ENCODE data around the gene FAM83E.

Gene FAM83E

GRCh38 chr19:48618916-48619691 lies 4.2 kb upstream of the FAM83E start, which contains the start of the genes RPL18 and SPHK2:
TSS of gene RPL18 (minus strand) at chr19:48619178. CDS start at chr19:48619143, 35 bp downstream.
TSS of gene SPHK2 (plus strand) at chr19:48619506. CDS start at chr19:48620515, 1,009 bp downstream.
- Histone ChIP-seq H3K79me2 (ENCODE audit: insufficient read depth, low read length) (peaks cover 45% of the 10 kb centered on the region), H3K36me3 (ENCODE audit: low read length) (peaks cover 16% of the 10 kb centered on the region), H3K4me2 (ENCODE audit: low read depth, low read length, poor library complexity, severe bottlenecking) (peak within 1 kb of the TSS; percentile 92)

GRCh38 chr19:48618278-48618915 lies 3.5 kb upstream of the FAM83E start:
- peak overlapping the region; percentile 69 for H3K27ac ChIP-seq (ENCODE audit: low read depth, low read length)
- H2AFZ ChIP-seq (ENCODE audit: low read depth, low read length, severe bottlenecking): no peak overlapping the region
- H3K4me3 ChIP-seq (ENCODE audit: insufficient read depth, low read length, poor library complexity, severe bottlenecking): peak overlapping the region; percentile 79
- H3K27me3 ChIP-seq (ENCODE audit: low read length): no peaks in the 10 kb centered on the region
- no peak for TF ChIP-seq EZH2phosphoT487 (conservative IDR thresholded peaks at IDR 0.05; ENCODE audit: low read length)
- TF ChIP-seq CTCF (IDR thresholded peaks at IDR 0.05; ENCODE audit: insufficient read depth, low read length, poor library complexity, severe bottlenecking): no peak
- H3K9me3 ChIP-seq (ENCODE audit: insufficient read depth, low read length): no peaks in the 10 kb centered on the region
- peaks cover 14% of the 10 kb centered on the region for H4K20me1 ChIP-seq (ENCODE audit: low read depth, low read length)
- peaks cover 21% of the 10 kb centered on the region for H3F3A ChIP-seq (ENCODE audit: insufficient read depth)
- peak overlapping the region; percentile 92 for H3K9ac ChIP-seq (ENCODE audit: low read length)
- H3K79me2 ChIP-seq (ENCODE audit: insufficient read depth, low read length): peaks cover 40% of the 10 kb centered on the region
- H3K9me2 ChIP-seq (replicated peaks; ENCODE audit: insufficient read depth, low read length): no peaks in the 10 kb centered on the region
- H3K4me2 ChIP-seq (ENCODE audit: low read depth, low read length, poor library complexity, severe bottlenecking): peak overlapping the region; percentile 87
- peaks cover 16% of the 10 kb centered on the region for H3K36me3 ChIP-seq (ENCODE audit: low read length)

More at GRCh38 chr19:48618916-48619691, 4.2 kb upstream of the FAM83E start, which contains the start of the genes RPL18 and SPHK2:
- no peaks in the 10 kb centered on the region for H3K9me2 ChIP-seq (replicated peaks; ENCODE audit: insufficient read depth, low read length)
- no peaks in the 10 kb centered on the region for H3K9me3 ChIP-seq (ENCODE audit: insufficient read depth, low read length)
- H4K20me1 ChIP-seq (ENCODE audit: low read depth, low read length): peaks cover 14% of the 10 kb centered on the region
- H2AFZ ChIP-seq (ENCODE audit: low read depth, low read length, severe bottlenecking): peak within 1 kb of the TSS; percentile 29
- H3K9ac ChIP-seq (ENCODE audit: low read length): peak within 1 kb of the TSS; percentile 92
- H3F3A ChIP-seq (ENCODE audit: insufficient read depth): peaks cover 26% of the 10 kb centered on the region
- H3K4me3 ChIP-seq (ENCODE audit: insufficient read depth, low read length, poor library complexity, severe bottlenecking): peak within 1 kb of the TSS; percentile 79
- peak within 1 kb of the TSS; percentile 77 for H3K27ac ChIP-seq (ENCODE audit: low read depth, low read length)
- H3K27me3 ChIP-seq (ENCODE audit: low read length): no peaks in the 10 kb centered on the region
- TF ChIP-seq CTCF (IDR thresholded peaks at IDR 0.05; ENCODE audit: insufficient read depth, low read length, poor library complexity, severe bottlenecking): no peak
- TF ChIP-seq EZH2phosphoT487 (conservative IDR thresholded peaks at IDR 0.05; ENCODE audit: low read length): no peak

GRCh38 chr19:48617146-48617937 lies 2.5 kb upstream of the FAM83E start:
- peaks cover 39% of the 10 kb centered on the region for H3K79me2 ChIP-seq (ENCODE audit: insufficient read depth, low read length)
- peaks cover 16% of the 10 kb centered on the region for H3K36me3 ChIP-seq (ENCODE audit: low read length)
- no peaks in the 10 kb centered on the region for H3K9me2 ChIP-seq (replicated peaks; ENCODE audit: insufficient read depth, low read length)
- peak overlapping the region; percentile 69; the same call in 1 of the 2 replicates for H3K27ac ChIP-seq (ENCODE audit: low read depth, low read length)
- no peaks in the 10 kb centered on the region for H3K9me3 ChIP-seq (ENCODE audit: insufficient read depth, low read length)
- TF ChIP-seq EZH2phosphoT487 (conservative IDR thresholded peaks at IDR 0.05; ENCODE audit: low read length) (no peak), CTCF (IDR thresholded peaks at IDR 0.05; ENCODE audit: insufficient read depth, low read length, poor library complexity, severe bottlenecking) (no peak)
- H3K4me2 ChIP-seq (ENCODE audit: low read depth, low read length, poor library complexity, severe bottlenecking): peak overlapping the region; percentile 87
- H3F3A ChIP-seq (ENCODE audit: insufficient read depth): peaks cover 20% of the 10 kb centered on the region
- peaks cover 14% of the 10 kb centered on the region for H4K20me1 ChIP-seq (ENCODE audit: low read depth, low read length)
- H3K4me3 ChIP-seq (ENCODE audit: insufficient read depth, low read length, poor library complexity, severe bottlenecking): peak overlapping the region; percentile 79
- H3K9ac ChIP-seq (ENCODE audit: low read length): peak overlapping the region; percentile 92
- H3K27me3 ChIP-seq (ENCODE audit: low read length): no peaks in the 10 kb centered on the region
- H2AFZ ChIP-seq (ENCODE audit: low read depth, low read length, severe bottlenecking): no peak overlapping the region
